NCI-H1048 (cell line): ENCODE results near the gene IGF2BP2.
A peak's percentile ranks its signal among the peaks of the same experiment; 100 is the strongest.
"Not testable (repeated sequence)": the region's sequence is repeated elsewhere in the genome, so short reads cannot be mapped to it uniquely, and the experiment has no call there.

ENCODE experiments used
- DNase-seq: peaks from one replicate; lab custom pipeline; 2025; lab: John Stamatoyannopoulos, UW

IGF2BP2 gene

DNA sequence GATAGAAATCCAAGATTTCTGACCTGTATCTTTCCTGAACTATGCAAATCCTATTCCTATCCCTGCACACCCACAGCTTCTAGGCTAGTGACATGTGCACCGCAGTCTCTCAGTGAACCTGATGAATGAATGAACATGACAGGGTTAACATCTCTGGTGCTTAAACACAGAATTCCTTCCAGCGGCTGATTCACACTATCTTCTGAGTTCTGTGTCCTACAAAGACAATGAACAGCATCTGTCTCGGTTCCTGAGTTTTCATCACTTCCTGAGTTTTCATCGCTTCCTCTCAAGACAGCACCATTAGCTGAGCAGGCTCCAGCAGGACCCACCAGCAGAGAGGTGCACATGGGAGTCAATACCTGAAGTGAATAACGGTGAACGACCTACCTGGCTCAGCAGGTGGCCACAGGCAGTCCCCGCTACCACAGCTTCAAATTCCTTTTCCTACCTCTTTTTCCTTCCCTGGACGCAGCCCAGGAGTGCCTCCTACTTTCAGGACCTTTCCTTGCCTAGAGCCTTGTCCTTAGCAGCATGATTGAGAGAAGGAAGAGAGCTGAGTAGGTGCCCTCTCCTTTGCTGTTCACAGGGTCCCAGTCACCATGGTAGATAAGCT is 113.5 kb downstream of the IGF2BP2 start:
- no peak for DNase-seq

DNA sequence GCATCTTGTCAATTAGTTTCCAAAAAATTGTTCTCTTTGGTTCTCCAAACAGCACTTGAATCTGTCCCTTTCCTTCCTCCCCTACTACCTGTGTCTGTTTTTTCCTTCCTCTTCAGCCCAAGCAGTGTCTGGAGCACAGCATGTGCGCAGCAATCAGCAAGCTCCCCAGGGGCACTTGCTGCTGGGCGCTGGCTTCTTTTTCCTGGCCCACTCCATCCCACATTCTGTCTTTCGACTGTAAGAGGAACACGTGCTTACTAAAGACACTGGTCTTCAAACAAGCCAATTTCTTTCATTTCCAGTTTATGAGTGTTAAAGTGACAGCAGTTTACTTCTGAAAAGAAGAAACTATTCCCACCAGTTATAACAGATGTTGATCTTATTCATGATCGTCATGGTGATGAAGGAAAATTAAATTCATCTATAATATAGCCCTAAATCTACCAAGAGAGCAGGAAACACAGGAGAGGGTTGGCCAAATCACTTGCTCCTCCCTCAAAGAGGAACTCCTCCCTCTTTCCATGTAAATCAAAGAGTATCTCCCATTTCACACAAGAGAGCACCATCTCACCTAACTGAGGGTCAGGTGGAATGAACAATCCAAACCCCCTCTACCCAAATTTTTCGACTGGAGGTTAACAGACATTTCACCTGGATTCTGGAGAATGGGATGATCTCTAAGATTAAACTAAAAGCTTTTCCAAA is 115.4 kb downstream of the IGF2BP2 start:
- DNase-seq: no peak

DNA sequence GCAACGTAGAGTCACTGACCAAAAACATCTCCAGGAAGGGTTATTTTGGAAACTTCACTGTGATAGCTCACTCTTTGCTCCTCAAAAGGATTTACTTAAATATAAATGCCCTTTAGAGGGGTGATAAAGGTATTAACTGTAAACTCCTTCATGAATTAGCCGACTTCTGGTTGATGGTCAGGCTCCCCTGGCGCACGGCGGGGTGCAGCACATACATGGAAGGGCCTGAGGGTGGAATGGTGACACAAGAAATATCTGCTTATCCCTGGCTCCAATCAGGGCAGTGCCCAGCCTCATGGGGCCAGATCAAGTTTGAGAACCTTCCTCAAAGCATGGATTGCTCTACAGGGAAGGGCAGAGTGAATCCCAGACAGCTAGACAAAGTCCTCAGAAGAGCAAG is 116.5 kb downstream of the IGF2BP2 start:
- DNase-seq: no peak

DNA sequence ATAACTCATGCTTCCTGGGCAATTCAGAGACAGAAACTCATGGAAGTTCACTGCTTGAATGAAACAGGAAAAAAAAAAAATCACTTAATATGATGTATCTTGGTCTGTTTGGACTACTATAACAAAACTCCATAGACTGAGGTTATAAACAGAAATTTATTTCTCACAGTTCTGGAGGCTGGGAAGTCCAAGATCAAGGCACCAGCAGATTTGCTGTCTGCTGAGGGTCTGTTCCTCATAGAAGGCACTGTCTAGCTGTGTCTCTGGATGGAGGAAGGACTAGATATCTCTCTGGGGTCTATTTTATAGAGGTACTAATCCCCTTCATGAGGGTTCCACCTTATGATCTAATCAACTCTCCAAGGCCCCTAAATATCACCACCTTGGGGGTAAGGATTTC is 119.3 kb downstream of the IGF2BP2 start:
- no peak for DNase-seq

DNA sequence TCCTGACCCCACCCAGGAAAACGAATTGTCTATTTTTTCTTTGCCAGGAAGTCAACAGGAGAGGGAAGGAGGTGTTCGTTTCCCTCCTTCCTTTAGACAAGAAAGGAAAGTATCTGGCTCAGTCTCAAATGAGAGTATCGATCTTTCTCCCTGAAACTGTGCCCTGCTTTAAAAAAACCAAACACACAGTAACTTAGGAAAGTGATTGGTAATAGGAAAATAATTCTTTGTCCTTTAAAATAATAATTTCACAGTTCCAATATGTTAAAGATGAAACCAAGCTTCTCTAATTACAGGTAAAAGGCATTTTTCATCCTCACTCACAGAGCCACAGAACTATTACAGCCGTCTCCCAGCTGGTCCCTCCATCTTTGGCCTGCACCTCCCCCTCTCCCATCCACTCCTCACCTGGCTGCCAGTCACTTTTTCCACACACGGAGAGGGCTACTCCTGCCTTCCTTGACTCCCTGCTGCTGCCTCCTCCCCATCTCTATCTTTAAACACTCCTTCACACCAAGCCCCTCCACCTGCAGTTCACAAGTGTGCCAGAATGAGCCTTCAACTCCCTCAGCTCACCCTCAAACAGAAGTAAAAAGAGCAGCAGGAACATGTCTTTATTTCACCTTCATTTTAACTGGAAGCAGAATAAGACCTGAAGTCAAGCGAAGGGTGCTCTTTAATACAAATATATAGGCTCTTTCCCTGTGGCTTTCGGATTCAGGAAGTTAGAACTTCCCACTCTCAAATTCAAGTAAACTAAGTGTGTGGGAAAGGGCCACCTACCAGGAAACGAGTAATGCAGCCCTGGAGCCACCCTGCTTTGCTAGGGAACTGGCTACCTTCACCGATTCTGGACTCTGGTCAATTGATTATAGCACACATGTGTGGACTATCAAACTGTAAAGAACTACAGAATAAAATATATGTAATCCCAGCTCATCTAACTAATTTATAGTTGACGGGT is 122.3 kb downstream of the IGF2BP2 start:
- no peak for DNase-seq

DNA sequence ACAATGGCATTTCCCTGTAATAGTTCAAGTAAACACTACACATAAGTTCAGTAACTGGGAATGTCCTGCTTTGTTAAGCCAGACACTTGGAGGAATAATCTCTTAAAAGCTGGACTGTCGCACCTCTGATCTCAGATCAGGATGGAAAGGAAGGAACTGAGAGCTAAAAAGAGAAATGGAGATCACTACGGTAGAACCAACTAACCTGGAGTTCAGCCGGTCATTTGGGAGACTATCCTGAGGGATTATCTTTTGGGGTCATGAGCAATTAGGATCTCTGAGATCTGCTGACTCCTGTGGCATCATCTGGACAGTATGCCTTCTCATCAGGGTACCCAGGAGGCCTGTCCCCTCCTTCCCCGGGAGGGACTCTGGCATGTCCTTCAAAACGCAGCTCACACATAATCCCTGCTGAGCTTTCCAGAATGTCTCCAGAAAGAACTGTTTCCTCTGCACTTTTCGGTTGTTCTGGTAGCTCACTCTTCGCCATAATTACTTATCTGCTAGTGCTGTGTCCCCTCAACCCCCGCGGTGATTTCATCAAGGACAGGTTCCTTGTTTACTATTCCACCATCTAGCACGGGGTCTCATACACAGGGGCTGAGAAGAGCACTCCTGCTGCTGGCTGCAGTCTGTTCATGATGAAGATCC is 123.1 kb downstream of the IGF2BP2 start:
- no peak for DNase-seq

DNA sequence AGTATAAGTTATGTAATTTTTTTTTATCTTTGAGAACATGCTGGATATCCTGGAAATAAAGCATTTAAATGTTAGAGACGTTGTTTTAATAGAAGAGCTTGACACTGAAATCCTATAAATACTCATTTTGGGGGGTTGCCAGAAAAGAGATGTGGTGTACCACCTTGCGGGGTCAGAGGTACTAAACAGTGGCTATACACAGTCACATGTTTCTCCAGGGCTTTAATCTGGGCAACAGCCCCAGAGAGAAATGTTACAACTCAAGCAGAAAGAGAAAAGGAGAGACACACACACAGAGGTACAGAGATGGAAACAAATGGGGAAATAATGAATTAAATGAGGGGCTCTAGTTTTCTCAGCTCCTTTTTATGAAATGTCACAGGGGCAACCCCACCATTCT is 124.9 kb downstream of the IGF2BP2 start:
- no peak for DNase-seq

DNA sequence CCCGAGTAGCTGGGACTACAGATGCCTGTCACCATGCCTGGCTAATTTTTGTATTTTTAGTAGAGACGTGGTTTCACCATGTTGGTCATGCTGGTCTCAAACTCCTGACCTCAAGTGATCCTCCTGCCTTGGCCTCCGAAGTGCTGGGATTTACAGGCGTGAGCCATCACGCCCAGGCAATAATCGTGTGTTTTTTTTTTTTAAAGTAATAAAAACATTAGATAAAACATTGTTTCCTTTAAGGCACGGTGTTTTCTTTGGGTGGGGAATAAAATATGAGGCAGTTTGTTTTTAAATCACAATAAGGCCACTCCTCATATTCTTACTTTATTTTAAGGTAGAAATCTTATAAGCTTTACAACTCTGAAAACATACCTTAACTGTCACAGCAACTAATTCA is 127.6 kb downstream of the IGF2BP2 start:
- not testable (repeated sequence) for DNase-seq

DNA sequence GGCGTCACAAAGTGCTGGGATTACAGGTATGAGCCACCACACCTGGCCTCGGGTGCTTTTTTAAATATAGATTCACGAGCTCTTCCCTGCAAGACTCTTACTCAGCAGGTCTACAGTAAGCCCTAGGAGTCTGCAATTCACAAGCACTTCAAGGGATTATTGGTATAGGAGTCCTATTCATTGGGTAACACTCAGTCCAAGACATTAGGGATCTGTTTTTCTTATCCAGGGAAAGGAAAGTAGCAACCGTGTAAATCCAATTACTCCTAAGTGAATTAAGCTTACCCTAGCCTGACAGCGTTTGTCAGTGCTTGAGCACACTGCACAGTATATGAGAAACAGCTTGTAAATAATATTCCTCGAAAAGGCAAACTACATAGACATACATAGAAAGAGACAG is 128.8 kb downstream of the IGF2BP2 start:
- no peak for DNase-seq

DNA sequence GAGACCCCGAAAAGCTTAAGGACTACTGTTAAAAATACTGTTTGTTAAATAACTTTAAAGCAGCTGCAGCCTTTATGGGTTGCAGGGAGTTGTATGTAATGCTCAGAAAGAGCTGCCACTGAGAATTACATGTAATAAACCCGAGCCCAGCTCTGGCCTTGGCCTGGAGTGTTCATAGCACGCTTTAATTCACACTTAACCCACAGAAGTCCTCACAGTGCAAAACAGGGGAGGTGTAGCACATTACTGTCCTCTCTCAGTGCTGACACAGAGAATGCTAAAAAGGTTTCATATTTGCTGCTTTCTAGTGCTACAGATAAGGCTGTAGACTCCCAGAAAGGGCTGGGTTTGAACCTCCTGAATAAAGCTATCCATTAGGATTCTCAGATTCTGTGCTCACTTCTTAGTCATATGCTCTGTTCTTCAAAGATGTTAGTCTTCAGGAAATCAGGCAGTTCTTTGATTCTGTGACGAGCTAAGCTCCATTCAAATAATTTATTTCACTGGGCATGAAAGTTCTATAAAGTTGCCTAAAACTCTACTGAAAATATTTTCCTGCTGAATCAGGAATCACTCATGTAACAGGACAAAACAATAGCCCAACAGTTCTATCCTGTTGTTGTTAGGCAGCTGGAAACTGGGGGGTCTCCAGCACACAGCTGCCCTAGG is 130.7 kb downstream of the IGF2BP2 start:
- DNase-seq: no peak

DNA sequence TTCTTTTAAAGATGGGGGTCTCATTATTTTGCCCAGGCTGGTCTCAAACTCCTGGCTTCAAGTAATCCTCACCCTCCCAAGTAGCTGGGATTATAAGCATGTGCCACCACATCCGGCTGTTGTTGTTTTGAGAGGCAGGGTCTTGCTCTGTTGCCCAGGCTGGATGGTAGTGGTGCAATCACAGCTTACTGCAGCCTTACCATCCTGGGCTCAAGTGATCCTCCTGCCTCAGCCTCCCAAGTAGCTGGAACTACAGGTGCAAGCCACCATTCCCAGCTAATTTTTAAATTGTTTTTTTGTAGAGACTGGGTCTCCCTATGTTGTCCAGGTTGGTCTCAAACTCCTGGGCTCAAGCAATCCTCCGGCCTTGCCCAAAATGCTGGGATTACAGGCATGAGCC is 133.2 kb downstream of the IGF2BP2 start:
- DNase-seq: no peak

DNA sequence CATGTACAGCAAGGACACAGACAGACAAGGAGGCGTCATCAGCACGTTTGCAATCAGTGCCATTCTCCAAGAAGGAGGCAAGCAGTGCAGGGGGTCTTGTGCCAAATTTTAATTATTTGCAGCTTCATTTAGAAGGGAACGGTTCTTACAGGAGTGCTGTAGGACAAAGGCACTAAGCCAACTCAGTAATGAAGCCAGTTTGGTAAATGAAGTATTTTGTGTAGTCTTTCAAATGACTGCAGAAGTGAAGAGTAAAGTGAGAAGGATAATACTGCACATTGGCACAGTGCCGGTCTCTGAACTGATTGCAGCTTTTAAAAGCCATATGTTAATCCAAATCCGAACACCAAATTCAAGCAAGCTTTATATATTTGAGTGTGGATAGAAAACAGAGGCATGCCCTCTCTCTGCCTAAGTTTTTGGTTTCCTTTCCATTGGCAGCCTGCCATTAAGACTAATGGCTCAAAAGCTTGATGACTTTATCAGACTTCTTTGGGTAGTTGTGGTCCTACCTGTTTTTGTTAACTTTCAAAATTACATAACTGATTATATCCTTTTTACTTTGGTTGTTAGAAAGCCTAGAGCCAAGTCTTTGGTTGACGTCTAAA is 137.5 kb downstream of the IGF2BP2 start:
- no peak for DNase-seq

DNA sequence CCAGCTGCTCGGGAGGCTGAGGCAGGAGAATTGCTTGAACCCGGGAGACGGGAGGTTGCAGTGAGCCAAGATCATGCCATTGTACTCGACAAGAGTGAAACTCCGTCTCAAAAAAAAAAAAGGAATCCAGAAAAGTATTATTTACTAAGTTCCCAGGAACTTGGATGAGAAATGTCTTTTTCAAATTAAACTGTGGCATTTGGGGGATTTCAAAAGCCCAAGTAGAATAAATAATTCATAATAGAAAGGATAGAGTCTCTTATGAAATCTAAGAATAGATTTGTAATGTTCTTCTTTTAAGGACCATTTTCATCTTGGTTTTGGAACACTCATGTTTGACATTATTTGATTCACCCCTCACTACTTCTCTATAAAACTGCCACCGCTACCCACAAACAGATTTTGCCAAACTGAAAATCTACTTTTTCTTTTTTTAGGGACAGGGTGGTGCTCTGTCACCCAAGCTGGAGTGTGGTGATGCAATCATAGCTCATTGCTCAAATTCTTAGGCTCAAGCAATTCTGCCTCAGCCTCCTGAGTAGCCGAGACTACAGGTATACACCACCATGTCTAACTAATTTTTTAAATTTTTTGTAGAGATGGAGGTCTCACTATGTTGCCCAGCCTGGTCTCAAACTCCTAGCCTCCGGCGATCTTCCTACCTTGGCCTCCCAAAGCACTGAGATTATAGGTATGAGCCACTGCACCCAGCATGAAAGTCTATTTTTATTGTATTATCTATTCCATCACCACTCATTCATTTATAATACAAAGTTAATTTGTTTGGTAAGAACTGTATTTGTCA is 139.4 kb downstream of the IGF2BP2 start:
- DNase-seq: no peak

DNA sequence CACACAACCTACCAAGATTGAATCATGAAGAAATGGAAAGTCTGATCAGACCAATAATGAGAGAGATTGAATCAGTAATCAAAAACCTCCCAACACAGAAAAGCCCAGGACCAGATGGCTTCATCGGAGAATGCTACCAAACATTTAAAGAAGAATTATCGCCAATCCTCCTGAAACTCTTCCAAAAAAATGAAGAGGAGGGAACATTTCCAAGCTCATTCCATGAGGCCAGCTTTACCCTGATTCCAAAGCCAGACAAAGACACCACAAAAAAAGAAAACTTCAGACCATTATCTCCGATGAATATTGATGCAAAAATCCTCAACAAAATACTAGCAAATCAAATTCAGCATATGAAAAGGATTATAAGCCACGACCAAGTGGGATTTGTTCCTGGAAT is 144.6 kb downstream of the IGF2BP2 start:
- DNase-seq: no peak

DNA sequence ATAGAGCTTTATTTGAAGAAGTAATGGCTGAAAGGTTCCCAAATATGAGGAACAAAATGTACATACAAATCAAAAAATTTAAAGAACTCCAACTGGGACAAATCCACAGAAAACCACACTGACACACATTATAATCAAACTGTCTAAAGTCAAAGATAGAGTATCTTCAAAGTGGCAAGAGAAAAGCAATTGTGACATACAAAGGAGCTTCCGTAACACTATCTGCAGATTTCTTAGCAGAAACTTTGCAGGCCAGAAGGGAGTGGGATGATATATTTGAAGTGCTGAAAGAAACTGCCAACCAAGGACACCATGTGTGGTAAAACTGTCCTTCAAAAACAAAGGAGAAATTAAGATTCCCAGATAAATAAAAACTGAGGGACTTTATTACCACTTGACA is 146.8 kb downstream of the IGF2BP2 start:
- no peak for DNase-seq

DNA sequence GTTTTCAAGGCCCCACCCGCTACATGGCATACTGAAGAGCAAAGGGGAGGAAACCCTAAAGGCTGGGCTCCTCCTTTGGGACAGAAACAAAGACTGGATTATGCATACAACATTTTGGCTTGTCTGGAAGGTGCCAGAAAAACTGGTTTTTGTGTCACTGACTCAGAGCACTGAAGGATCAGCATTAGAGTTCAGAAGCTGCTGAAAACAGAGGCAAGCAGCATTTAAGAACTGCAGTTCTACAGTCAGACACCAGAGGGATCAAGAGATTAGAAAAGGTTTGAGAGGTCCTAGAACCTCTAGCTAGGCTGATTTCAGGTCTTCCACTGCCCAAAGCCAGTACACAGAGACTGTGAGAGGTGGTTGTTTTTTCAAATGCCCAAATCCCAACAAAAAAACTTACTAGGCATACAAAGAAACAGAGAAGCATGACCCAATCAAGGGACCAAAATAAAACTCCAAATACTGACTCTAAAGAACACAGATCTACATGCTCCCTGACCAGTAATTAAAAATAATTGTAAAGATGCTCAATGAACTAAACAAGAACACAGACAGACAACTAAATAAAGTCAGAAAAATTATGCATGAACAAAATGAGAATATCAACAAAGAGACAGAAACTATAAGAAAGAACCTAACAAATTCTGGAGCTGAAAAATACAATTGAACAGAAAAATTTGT is 147.6 kb downstream of the IGF2BP2 start:
- peak; percentile 27 for DNase-seq

DNA sequence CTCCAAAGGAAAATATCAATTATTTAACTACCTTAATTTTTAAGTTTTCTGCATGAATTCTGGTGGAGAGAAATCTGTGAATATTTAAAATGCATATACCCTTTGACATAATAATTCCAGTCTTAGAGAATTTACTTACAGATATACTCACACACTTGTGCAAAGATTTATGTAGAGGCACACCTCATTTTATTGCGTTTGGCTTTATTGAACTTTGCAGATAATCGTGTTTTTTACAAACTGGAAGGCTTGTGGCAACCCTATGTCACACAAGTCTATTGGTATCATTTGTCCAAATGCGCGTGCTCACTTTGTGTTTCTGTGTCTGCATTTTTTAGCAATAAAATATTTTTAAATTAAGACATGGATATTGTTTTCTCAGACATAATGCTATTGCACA is 157.3 kb downstream of the IGF2BP2 start:
- DNase-seq: no peak

DNA sequence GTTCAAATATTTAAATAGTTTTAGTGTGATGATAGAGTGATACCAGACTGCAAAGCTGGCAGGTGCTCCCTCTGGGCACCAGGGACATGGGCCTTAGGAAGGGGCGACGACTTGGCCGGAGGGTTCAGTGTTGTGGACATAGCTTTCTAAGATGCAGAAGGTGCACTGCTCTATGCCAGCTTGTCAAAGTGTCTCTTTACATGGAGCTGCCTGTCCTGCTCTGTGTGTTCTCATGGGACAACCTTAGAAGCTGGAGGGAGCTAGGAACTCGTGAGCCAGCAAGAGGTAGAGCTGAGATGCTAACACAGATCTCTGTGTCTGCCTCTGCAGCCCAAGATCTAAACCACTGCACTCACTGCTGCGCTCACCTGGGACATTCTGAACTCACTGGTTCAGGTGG is 160.9 kb downstream of the IGF2BP2 start:
- DNase-seq: no peak

DNA sequence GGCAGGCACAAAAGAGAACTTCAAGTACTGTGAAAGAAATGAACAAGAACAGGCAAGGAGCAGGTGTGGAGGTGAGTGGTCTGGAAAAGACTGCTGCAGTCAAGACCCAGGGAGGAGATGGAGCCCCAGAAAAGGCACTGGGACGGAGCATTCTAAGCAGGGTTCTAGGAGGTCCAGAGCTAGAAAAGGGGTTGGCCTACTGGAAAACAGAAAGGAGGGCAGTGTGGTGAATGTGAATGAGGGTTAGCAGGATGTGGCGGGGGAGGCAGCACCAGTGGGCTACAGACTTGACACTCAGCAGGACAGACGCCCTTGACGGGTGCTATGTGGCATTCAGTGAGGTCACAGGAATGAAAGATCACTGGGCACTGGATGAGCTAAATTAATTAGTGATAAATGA is 163.1 kb downstream of the IGF2BP2 start:
- DNase-seq: no peak

DNA sequence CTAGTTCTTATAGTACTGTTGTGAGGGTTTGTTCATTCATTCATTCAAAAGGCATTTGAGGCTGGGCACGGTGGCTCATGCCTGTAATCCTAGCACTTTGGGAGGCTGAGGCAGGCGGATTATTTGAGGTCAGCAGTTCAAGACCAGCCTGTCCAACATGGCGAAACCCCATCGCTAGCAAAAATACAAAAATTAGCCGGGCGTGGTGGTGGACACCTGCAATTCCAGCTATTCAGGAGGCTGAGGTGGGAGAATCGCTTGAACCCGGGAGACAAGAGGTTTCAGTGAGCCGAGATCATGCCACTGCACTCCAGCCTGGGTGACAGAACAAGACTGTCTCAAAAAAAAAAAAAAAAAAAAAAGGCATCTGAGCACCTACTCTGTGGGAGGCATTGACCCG is 163.5 kb downstream of the IGF2BP2 start:
- not testable (repeated sequence) for DNase-seq
